GM21526 (cell line): Measurements from ENCODE around the gene MACROH2A1.
A peak's percentile ranks its signal among the peaks of the same experiment; 100 is the strongest.

Experiments used
- ATAC-seq: cut with Tn5 transposase; IDR thresholded peaks from one replicate; pipeline ENCODE4 v1.9.1; 2021; ENCODE audit warnings: moderate library complexity; ENCODE audit not compliant: unreplicated experiment, low FRiP score

The MACROH2A1 gene

DNA sequence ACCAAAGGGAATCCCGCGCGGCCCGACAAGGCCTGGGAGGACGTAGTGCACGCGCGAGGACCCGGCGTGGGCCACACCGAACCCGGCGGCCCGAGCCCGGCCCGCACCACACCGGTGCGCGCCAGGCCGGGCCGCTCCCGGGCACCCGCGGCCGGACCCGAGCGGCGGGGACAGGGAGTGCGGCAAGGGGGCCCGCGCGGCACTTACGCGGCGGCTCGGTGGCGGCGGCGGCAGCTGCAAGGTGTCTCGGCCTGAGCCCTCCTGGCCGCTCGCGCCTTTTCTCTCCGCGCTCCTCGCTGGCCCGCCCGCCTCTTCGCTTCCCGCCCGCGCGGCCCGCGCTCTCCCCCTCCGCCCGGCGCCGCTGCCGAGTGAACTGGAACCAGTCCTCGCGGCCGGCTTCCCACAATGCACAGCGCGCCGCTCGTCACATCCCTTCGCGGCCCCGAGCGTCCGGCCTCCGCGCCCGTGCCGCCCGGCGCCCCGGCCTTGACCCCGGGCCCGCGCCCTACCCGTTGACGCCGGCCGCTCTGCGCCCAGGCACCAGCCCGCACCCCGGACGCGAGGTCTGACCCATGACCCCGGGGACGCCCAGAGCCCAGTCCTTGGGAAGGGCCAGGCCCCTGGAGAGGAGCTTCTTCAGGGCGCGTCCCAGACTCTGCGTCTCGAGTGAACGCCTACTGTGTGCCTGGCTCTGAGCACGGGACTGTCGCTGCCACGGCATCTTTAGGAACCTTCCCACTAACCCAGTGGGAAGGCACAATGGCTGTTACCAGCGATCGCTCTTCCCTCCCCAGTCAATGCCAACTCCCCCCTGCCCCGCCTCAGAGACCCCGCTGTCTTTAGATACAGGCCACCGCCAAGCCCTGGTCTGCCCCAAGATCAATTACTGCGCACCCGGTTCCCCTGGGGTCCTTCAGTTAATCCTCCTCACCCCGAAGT lies at the start of gene MACROH2A1:
MACROH2A1 (minus strand) TSS at position 377 of the 939 bp plus-strand sequence. CDS start 10,138 bp downstream, outside the sequence.
- peak; percentile 75 for ATAC-seq

DNA sequence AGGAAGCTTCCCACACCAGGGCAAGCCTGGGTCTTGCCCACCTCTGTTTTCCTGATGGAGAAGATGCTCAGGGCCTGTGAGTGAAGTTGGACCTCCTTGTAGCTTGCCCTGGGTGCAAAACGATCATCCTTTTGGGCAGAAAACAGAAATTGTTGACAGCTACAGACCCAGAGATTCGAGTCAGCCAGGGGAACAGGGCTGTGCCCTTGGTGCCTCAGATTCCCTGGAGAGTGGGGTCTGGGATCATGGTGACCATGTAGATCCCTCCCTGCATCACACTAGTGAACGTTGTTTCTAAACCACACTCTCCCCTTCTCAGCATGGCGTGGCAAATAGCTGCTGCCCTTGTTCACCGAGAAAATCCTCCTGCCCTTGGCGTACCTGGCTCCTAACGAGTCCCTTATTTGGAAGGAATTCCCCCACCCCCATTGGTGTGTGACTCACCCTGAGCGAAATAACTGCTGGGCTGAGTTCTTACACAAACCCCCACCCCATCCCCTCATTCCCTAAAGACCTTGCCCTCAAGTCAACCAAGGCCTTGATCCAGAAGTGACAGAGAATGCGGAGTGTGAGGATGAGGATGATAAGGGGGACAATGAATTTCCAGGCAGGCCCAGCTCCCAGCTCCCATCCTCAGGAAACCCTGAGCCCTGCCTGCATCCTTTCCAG lies 49.2 kb upstream of the MACROH2A1 start:
- ATAC-seq, result no peak

DNA sequence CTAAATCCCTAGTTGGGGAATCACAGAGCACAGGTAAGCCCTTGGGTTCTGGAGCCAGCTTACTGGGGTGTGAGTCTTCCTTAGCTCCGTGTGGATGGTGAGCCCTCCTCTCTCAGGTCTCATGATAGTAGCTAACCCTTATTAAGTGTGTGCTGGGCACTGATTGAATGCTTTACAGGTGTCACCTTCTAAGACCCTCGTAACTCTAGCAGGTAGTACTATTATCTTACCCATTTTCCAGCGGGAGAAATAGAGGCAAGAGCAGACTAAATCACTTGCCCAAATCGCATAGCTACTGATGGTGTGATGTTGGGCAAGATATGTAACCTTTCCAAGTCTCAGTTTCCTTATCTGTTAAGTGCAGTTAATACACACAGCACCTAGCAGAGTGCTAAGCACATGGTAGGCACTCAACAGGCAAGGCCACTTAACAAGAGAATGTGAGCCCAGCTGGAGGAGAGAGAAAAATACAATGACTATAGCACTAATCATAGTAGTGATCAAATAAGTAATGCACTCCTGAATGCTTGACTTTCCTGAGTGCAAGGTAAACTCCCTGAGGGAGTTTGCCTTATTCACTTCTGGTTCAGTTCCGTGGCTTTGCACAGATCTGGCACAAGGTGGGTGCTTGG lies 48.4 kb upstream of the MACROH2A1 start, which contains the start of gene DCANP1:
DCANP1 (minus strand) TSS at position 51 of the 632 bp plus-strand sequence. CDS start 240 bp downstream, outside the sequence.
- no peak for ATAC-seq

DNA sequence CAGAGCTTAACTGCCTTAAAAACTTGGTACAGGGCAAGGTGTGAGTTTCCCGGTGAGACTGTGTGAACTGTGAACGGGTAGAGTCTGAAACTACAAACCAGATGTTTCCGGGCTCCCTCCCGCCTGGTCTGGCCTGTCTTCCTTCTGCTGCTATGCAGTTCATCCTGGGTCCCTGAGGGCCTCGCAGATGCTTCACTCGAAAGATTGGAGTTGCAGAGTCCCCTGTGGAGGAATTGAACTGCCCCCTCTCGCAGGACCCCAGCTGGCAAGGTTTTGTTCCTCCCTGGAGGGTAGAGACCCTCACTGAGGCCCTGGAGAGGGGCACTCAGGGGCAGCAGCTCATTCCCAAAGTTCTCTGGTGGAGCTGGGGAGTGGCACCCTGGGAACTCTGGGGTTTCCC lies 47.6 kb upstream of the MACROH2A1 start:
- no peak for ATAC-seq

DNA sequence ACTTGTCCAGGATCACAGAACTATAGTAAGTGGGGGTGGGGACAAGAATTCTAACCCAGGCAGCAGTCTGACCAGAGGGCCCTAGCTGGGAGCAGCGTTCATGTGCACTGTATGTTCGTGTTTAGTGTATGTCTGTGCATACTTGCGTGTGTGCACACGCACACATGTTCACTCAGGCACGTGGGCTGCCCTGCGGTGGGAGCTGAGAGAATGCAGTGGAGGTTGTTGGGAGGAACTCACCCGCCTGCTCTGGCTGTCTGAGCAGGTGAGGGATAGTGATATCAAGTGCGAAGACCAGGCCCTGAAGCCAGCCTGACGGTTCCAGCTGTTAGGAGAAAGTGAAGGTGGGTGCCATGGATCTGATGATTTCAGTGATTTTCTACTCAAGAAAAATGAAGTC lies 47.2 kb upstream of the MACROH2A1 start:
- no peak for ATAC-seq

DNA sequence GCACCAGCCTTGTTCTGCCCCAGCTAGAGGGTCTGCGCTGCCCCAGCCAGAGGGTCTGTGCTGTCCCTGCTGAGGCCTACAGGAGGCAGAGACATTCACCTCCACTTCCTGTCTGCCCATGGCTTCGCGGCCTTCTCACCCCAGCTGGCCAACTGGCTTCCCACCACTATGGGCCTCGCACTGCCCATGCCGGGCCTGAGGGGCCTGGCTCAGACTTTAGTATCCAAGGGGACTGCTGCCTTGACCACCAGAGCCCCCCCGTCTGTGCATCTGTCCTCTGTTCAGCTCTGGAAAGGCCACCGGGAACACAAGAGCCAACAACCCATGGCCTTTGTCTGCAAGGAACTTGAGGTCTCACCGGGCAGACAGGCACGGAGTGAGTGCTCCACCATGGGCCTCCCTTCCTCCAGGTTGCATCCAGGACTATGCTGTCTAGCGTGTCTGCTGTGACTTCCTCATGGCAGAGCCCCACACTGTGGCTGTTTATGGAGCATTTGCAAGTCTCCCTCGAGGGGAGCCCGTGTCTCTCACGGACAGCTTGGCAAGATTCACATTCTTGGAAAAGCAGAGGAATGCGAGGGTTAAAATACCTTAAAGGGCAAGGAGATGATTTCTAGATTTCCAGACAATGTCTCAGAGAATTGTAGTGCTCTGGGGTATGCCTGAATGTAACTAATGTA lies 46.4 kb upstream of the MACROH2A1 start:
- ATAC-seq, result no peak

DNA sequence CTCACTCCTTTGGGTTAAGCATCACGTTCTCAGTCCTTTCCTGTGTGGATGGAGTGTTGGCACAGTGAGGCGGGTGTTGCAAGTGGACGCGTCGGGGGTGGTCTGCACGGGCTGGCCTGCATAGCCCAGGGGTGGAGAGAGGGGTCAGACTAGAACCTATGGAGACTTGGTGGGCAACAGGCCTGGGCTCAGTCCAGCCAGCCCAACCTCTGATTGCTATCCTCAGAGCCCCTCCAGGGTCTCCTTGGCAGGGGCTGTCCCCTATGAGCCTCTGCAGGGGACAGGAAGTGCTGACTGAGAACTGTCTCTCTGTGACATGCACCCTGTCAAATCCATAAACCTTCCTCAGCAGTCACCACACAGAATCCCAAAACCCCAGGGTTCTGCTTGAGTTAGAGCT lies 45.9 kb upstream of the MACROH2A1 start:
- no peak for ATAC-seq

DNA sequence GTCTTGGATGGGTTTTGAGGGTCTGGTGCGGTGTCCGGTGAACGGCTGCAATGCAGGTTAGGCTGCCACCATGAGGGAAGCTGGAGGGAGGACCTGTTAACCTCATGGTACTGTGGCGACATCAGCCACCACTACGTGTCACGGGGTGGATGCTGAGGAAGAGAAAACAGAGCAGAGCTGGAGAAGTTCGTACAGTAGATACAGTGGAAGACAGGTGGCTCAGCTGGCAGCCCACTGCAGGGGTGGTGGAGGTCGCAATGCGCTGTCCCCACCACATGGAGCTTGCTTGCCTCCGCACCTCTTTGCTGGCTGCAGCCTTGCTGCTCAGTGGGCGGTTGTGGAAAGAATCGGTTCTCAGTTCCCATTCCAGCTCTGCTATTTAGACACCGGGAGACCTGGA lies 45.3 kb upstream of the MACROH2A1 start:
- ATAC-seq, result no peak

DNA sequence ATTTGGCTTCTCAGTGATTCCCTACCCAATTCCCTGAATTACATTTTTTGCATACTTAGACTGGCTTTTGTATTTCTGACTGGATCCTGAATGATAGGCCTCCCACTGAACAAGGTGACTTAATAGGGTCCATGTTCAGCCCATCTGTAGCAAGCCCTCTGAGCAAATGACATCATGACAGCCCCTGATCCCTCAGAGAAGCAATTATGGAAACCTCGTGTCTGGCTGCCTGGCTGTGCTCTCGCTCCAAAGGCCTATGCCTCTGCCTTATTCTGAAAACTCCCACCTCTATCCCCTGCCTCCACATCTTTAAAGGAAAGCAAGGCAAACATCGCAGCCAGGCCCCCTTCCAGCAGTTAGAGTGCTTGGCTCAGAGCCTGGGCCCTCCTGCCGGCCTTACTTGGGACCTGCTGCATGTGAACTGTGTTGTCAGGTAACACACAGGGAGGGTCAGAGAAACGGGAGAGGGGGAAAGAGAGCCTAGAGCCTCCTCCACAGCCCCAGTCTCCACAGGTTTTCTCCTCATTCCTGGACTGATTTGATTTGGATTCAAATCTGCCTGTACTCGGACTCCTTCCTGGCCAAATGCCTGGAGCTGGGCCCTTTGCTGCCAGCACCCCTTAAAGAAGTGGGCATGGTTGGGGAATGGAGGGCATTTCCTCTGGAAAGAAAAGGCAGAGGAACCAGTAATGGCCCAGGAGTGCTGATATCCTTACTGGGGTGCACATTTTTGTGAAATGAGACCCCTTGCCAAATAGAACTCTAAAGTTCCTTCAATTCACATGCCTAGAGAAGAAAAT lies 44.3 kb upstream of the MACROH2A1 start:
- no peak for ATAC-seq

DNA sequence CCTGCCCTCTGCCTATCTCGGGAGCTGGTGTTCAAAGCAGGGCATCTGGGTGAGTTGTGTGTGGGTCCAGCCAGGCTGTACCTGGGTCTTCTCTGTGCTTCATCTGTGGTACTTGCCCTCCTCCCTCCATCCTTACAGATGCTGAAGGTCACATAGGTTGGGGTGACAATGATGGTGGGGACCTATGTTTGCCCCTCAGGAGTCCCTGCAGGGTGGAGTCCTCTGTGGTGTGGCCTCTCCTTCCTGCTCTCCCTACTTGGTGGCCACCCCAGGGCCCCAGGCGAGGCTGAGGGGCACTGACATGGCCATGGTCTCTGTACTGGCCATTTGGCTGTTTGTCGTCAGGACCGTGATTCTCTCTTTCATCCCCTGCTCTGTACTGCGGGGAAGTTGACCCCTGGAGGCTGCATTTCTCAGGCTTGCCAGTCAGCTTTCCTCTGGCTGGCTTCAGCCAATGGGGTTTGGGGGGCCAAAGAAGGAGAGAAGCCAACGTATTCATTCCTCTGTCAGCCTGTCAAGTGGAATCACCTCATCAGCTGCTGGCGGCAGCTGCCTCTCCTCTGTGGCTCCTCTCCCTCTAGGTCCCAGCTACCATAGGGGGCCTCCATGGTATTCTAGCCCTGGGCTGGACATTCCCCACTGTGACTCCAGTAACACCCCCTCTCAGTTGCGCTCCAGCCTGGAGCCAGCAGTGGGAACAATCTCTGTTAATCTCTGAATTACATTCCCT lies 43.6 kb upstream of the MACROH2A1 start:
- no peak for ATAC-seq

DNA sequence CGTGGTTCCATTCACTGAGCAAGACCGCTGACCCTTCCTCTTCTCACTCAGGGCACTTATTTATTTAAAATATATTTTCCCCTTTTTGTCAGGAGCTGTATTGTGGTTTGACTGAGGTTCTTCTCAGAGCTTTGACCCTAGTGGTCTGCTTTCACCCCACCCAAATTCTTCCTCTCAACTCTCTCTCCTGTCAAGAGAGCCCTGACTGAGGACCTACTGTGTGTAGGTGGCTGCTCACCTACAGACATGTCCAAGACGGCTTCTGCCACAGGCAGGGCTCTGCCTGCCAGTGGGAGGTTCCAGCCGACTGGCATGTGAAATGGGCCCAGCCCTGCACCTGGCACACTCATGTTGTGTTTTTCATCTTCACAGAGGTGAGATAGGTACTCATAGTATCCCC lies 42.9 kb upstream of the MACROH2A1 start:
- ATAC-seq, result no peak

DNA sequence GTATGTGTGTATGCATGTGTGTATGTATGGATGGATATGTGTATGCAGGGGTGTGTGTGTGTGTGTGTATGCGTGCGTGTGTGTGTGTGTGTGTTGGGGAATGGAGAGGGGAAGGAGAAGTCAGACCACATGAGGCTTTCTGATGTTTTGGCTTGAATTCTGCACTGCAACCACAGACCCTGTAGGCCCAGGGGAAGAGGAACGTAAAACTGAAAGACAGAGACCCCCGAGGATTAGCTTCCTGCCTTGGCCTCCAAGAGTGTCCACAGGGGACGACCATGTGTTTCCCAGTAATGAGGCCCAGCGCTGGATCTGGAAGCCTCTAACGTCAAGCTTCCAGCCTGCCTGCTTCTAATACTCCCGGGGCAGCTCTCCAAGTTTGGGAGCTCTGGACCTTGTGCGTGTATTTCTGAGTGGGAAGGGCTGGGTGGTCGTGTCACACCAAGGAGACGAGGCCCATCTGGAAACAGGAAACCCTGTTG lies 42.4 kb upstream of the MACROH2A1 start:
- no peak for ATAC-seq

DNA sequence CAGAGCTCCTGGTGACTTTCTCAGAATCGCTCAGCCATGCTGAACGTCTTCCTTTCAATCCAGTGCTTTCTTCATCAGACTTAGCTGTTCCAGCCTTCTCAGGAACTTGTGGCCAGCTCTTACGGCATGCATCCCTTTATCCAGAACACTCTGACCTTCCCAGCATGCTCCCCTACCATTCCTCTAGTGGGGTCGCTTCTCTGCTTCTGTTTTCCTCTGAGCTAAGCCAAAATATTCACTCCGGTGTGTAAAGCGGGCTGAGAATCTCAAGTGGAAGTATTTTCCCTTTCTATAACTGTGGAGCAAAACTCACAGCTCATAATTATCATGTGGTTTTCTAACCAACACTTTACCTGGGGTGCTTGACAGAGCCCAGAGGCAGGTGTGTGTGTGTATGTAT lies 41.9 kb upstream of the MACROH2A1 start:
- ATAC-seq, result no peak

DNA sequence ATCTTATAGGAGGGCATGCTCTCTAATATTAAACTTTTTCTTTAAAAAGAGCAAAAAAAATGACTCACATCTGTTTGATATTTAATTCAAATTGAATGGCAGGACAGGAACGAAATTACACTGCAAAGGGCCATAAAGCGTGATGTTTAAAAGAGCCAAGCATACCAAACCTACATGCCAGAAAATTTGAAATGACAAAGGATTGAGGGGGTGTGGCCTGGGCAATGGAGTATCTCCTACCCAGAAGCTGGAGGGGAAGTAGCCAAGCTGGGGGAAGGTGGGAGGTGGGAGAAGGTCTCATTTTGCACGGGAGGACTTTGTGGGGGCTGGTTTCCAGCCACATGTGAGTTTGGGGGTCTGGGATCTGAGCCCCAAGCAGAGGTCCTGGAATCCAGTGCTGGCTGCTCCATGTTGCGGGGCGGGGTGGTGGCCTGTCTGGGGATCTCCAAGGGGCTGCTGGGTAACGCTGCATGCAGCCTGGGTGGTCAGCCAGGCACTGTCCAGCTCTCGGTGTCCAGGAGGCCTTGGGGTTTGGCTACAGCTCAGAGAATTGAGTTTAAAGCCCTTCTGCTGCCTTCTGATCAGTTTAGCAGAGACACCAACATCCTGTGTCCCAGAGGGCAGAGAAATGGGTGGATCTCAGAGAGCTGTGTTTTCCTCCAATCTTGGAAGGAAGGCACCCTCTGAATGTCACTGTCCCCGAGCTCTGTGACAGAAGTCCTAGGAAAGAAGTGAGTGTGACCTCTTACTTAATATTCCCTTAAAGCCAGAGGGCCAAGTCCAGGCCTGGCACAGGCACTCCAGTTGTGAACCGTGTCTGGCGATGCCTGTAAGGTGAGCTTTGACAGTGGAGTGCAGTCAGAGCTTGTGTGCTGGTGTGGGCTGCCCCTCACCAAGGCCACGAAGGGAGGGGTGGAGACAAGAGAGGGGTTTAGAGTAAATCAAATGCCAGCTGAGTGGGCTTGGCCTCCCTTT lies 40.5 kb upstream of the MACROH2A1 start:
- ATAC-seq, result no peak

DNA sequence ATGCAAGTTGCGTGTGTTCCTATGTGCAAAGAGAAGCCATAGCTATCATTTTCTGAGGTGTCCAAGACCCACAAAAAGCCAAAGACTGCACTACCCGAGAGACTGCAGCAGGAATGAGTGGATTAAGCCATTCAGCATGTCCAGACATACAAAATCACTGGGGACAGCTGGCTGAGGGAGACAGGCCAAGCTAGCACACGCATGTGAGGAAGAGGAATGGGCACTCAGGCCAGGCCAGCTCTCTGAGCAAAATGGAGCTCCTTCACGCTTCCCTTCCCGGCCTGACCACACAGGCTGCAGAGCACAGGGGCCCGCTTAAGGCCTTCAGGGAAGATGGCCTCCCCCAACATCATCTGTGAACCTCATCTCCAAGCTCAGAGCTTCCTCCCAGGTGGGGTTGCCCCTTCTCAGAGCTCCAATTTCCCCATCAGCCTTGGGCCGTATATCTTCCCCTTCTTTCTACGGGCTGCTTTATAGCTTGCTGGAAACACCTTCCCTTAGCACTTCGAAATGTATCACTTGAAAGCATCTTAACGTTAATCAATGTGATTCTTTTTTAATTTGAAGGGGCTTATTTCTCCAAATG lies 39.7 kb upstream of the MACROH2A1 start:
- ATAC-seq, result no peak

DNA sequence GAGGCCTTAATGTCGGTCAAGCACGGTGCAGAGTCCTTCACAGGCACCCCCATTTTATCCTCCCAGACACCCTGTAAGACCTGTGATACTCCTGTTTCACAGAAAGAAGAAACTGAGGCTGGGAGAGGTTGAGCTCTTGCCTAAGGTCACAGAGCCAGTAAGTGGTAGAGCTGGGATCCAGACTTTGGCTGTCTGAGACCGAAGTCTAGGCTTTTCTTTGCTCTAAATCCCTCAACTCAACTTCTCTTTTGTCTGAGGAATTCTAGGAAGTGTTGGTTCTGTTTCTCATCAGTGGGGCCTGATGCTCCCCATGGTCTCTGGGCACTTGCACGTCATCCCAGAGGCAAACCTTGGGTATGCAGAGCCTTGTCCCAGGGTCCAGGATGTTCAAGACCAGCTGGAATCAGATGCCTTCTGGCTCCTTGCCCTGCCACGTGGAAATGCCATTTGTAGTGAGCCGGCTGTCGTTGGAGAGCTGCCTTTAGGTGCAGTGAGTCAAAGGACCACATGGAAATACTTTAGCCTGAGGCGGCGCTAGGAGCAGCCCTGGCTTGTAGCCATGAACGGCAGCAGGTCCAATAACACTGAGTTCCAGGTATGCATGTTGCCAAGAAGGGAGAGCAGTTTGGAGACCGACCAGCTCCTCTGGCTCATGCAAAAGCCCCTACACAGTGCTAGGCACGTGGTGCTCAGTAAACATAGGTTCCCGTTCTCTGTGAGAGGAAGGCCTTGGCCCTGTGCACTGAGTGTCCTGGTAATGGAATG lies 38.9 kb upstream of the MACROH2A1 start:
- ATAC-seq, result no peak

DNA sequence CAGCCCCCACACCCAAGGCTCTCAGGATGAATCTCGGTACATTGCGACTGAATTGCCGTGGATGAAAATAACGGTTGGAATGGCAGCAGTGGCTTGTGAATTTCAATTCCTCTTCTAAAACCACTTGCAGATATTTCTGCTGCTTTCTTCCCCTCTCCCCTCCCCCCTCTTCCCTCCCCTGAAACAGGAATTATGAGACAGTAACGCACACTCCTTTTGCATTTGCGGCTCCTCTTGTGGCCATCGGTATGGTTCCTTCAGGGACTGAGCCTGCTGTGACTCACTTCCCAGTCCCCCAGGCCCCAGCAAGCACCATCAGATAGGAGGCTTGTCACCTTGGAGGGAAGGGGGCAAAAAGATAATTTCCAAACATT lies 38.4 kb upstream of the MACROH2A1 start:
- no peak for ATAC-seq
